HG03469 (cell line): ENCODE results near the gene UGGT2.
"Not testable (repeated sequence)": the region's sequence is repeated elsewhere in the genome, so short reads cannot be mapped to it uniquely, and the experiment has no call there.

Source experiments
- ATAC-seq: cut with Tn5 transposase; IDR thresholded peaks from one replicate; pipeline ENCODE4 v1.9.1; 2021; ENCODE audit warnings: mild to moderate bottlenecking, moderate library complexity, moderate number of reproducible peaks; ENCODE audit not compliant: unreplicated experiment

UGGT2 gene

DNA sequence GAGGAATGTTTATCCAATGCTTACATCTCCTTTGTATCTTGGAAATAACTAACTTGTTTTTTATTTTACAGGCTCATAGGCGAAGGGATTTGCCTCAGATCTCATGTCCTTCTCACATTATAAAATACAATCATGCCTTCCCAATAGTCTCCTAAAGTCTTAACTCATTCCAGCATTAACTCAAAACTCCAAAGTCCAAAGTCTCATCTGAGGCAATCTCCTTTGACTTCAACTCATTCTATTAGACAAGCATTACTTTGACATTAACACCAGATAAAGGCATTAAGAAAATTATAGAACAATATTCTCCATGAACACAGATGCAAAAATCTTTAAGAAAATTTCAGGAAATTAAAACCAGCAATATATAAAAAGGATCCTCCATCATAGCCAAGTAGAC, 238.7 kb downstream of the UGGT2 start:
- no peak for ATAC-seq

DNA sequence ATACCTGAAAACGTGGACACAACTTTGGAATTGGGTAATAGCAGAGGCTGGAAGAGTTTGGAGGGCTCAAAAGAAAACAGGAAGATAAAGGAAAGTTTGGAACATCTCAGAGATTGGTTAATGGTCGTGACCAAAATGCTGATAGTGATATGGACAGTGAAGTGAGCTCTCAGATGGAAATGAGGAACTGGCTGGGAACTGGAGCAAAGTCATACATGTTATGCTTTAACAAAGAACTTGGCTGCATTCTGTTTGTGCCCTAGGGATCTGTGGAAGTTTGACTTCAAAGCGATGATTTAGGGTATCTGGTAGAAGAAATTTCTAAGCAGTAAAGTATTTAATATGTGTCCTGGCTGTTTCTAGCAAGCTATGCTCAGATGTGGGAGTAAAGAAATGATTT, 240.1 kb downstream of the UGGT2 start:
- ATAC-seq = no peak

DNA sequence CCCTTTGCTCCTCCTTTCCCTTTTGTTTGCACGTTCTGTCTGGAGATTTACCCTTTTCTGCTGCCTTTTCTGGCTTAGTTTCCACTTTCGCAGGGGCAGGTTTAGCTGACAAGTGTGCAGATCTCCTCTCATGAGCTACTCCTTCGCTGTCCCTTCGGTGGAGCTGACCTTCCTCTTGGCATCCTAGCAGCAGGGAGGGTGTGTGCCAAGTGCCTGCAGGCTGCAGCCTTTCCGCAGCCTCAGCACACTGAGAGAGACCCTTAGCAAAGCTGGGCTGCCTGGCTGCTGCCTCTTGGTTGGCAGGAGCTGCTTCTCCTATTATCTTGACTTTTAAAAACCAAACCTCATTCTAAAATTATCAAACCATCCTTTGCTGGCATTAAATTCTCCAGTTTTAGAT, 243.8 kb downstream of the UGGT2 start:
- no peak for ATAC-seq

DNA sequence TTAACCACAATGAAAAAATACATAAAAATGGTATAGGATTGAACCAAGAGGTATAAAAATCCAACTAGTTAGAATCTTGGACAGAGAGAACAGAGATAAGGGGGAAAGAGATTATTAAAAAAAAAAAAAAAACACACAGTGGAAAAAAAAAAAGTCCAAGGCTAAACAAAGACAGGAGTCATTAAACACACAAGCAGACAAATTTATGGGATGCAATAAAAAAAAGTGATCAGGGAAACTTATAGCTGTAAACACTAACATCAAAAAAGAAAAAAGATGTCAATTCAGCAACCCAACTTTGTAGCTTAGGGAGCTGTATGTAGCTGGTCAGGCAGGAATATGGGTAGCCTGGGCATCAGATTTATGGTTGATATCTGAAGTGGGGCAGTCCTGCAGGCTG, 247.3 kb downstream of the UGGT2 start:
- ATAC-seq = no peak

DNA sequence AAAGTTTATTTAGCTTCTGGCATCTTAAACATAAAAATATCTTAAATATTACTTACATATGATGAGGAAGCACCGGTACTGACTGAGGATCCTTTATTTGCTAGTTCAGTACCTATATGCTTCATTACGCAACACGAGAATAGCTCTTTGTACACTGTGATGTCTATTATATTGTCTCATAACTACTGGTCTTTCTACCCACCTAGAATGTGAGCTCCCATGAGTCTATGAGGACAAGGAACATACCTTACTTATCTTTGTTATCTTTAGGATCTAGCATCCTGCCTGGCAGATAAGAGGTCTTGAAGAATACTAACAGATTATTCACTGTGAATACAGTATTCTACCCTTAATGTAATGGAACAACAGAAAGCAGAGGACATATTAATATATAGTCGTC, 251.4 kb downstream of the UGGT2 start:
- no peak for ATAC-seq

DNA sequence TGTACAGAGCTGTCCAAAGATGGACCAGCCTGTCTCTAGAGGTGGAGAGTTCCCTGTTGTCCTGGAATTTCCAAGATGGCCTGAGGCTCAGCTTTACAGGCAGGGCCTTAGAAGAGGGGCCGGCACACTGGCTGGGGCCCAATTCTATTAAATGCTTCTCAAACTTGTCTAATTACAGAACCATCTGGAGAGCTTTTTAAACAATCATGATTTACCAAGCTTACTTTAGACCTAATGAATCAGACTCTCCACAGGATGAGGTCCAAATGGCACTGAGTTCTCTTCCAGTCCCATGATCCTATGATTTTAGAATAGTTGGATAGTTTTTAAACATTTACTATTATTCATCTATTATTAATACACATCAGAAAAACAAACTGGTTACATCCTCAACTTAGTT, 252.8 kb downstream of the UGGT2 start:
- no peak for ATAC-seq

DNA sequence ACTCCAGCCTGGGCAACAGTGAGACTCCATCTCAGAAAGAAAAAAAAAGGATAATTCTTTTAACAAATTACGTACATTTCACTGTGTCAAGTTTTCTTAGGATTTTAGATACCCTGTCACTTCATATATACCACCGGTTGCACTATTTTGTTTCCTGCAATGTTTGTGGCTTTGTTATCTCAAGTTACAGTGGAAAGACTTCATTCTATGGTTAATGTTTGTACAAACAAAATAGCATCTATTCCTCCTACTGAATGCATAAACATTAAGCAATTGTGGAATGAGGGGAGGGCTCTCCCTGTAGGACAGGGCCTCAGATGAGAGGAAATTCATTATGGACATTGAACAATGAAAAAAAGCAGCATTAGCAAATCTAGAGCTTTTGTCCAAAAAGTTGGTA, 256.2 kb downstream of the UGGT2 start:
- ATAC-seq = no peak

DNA sequence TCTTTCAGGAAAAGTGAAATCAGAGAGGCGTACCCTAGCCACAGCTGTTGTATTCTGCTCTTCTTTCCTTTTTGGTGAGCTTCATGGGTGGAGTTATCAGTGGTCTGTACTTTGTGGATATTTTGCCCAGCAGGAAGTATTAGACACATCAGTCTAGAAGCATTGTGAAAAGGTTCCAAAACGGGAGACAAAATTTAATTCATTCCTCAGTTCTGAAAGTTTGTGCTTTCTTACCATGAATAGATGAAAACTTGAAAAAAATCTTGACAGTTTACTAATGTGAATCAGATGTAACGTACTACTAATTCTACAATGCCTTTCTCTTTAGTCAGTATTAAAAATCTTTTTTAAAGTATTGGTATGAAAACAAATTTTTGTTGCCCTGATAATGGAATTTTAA, 259.4 kb downstream of the UGGT2 start:
- ATAC-seq = no peak

DNA sequence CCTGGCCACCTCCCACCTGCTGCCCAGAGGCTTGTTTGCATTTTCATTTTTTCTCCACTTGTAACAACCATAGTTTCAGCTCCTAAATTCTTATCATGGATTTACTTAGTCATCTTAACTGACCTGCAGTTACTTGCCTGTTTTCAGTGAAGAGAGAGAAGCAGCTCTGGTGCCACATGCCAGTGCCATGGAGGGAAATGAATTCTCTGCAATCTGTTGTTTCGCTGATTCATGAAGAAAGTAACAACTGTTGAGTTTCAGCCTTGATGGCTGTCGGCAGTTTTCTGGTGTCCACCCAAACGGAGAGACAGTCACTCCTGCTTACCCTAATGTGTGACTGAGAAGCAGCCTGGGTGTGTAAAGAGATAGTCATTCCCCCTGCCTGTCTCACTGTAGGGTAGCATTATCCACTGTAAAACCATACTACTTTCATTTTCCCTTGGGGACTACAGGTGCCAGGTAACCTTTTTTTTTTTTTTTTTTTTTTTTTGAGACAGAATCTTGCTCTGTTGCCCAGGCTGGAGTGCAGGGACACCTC, 260.1 kb downstream of the UGGT2 start:
- no peak for ATAC-seq

DNA sequence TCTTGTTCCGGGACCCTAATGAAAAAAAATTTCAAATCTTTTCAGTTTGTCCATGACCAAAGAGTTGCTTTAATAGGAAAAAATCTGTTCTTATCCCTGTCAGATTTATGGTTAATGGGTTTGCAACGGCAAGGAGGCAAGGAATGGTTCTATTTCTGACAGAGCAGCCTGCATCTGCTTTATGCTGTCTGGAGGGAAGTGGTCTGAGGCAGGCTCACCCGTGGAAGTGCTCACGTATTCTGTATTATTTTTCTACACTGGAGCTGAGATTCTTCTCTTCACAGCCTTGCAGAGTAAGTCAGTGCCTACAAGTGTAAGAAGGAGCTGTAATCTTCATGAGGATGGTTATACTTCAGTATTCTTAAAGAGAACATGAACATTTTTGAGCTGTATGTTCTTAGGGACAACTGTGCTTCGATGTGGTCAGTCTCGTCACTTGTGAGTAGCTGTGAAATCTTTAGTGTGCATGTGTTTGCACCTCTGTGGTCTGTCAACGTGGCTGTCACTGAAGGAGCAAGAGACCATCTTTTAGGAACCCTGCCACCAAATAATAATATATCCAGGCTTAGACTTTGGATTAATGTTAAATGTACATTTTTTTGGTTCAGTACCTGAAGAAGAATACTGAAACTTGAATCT, 262.0 kb downstream of the UGGT2 start:
- no peak for ATAC-seq

DNA sequence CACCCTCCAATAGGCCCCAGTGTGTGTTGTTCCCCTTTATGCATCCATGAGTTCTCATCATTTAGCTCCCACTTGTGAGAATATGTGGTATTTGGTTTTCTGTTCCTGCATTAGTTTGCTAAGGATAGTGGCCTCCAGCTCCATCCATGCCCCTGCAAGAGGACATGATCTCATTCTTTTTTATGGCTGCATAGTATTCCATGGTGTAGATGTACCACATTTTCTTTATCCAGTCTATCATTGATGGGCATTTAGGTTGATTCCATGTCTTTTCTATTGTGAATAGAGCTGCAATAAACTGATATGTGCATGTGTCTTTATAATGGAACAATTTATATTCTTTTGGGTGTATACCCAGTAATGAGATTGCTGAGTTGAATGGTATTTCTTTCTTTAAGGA, 263.9 kb downstream of the UGGT2 start:
- ATAC-seq = not testable (repeated sequence)

DNA sequence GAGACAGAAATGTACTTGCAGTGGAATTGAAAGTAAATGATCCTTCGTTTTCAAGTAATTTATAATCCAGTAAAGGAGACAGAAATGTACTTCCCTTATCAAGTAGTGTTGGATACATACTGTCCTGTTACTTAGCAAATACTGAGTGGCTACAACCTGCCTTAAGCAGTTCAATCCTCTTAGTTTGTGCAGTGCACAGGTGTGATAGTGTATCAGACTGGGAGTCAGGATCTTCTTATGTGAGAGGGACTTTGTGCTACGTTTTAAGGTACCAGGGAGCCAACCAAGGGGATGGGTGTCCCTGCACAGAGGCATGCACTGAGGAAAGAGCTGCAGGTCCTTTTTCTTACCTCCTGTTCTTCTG, 265.1 kb downstream of the UGGT2 start:
- ATAC-seq = no peak

DNA sequence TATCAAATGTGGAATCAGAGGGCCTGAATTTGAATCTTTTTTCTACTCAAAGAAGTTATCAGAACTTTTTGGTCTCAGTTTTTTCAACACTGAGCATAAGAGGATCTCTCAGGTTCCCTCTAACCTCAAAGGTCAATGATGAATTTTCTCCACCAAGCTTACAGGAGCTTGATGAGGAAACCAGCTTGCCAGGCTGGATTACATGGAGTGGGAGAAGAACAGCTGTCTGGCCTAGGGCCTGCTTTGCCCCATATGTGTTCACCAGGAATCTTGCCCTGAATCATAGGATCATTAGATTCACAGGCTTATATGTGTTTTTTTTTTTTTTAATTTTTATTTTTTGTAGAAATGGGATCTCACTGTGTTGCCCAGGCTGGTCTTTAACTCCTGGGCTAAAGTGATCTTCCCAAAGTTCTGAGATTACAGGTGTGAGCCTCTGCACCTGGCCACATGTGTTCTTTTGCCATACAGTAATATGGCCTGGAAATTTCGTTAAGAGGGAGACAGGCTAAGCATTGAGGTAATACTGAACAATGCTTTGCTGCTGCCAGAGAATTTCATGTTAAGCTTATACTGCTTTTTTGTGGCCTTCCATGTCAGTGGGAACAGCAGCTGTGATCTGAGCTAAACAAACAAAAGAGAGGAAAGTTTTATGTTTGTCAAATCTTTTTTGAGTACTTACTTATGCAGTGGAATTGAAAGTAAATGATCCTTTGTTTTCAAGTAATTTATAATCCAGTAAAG, 265.7 kb downstream of the UGGT2 start:
- ATAC-seq = no peak

DNA sequence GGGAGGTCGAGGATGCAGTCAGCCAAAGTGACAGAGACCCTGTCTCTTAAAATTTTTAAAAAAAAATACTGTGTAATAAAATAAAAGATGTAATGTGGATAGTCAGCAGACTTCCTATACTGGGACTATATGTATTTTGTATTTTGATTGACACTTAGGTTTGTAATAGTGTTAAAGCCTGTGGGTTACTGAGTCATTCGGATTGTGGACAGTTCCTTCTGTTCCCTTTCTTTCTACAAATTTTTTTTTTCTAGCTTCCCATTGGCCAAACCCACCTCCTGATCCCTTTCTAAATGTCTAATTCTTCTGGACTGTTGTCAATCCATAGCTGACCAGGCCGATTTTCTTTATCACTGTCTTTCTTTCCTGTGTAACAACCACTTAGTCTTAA, 268.3 kb downstream of the UGGT2 start:
- ATAC-seq = no peak

DNA sequence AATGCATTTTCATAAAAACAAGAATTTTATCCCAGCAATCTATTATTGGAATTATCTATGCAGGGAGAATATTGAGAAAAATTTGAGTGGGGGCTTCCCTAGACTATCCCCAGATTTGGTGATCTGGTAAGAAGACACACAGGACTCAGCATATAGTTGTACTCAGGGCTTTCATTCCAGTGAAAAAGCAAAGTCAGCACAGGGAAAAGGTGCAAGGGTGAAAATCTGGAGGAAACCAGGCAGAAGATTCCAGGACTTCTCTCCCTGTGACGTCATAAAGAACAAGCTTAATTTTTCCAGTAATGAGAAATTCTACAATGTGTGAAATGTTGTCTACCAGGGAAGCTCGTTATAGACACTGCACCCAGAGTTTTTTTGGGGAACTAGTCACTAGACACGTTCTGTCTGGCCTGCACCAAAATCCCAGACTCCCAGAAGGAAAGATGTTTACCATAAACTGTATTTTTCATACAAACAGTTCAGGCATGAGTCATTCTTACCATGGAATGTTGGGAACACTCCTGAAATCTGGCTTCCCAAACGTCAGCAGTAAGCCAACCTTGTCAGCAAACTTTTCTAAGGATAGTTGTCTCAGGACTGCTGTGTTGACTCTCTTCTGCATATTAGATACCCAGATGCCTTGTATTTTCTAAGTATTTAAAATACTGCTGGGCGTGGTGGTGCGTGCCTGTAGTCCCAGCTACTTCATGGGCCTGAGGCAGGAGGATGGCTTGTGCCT, 268.9 kb downstream of the UGGT2 start:
- ATAC-seq = no peak

DNA sequence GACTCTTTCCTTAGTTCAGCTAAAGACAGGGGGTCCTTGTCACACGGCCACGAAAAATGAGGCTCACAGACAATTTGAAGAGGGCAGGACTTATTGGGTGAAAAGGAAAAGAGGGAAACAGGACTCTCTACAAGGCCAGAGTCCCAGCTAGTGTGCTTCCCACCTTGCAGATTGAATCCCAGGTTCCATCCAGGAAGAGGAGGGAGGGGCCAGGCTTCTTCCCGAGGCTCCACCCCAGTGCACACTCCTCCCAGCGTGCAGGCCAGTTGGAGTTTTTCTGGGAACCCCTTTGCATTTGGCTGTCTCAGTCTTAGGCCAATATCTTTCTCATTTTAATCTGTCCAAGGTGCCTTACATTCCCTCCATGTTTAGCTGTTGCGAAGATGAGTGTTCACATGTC, 269.5 kb downstream of the UGGT2 start:
- no peak for ATAC-seq

DNA sequence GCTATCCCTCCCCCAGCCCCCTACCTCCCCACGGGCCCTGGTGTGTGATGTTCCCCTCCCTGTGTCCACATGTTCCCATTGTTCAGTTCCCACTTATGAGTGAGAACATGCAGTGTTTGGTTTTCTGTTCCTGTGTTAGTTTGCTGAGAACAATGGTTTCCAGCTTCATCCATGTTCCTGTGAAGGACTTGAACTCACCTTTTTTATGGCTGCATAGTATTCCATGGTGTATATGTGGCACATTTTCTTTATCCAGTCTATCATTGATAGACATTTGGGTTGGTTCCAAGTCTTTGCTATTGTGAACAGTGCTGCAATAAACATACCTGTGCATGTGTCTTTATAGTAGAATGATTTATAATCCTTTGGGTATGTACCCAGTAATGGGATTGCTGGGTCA, 271.3 kb downstream of the UGGT2 start:
- ATAC-seq = not testable (repeated sequence)

DNA sequence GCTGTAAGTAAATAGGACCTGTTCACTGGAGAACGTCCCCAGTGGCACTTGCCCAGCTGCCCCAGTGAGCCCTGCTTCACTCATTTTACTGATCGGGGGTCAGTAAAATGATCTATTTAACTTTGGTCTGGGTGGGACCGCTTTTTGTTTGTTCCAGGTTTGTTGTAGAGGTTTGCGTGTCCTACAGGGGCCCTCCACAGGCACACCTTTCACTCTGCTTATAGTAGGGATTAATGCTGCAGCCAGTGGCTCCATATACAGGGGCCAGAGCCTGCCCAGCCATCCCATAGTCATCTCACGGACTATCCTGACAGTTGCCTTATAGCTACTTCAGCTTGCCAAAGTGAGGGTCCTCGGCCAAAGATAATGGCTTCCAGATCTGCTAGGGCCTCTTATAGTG, 272.2 kb downstream of the UGGT2 start:
- ATAC-seq = no peak

DNA sequence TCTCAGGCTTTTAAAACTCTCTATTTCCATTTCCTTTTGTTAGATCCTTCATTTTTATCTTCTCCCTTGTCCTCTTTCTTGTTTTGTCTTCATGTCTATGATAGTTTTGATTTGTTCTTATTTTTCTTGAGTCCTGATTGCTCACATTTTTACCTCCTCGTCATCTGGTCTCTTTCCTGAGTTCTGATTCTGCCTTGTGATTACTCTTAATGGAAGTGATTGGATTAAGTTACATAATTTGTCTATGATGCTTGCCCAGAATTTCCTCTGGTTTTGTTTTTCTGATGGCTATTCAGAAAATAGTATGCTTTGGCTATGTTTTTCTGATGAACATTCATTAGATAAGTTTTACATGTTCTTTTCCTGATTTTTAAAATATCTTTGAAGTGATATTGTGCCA, 273.7 kb downstream of the UGGT2 start:
- ATAC-seq = no peak

DNA sequence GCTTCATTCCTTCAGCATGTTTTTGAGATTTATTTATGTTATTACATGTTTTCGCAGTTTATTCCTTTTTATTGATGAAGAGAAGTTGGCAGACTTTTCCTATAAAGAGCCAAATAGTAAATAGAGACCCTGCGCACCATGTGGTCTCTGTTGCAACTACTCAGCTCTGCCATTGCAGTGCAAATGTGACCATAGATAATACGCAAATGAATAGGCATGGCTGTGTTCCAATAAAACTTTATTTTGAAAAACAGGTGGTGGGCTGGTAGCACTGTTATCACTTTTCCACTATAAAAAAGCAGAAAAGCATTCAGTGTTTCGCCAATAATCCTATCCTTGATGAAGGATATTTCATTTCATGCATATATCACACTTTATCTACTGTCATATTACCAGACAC, 281.3 kb downstream of the UGGT2 start:
- no peak for ATAC-seq

DNA sequence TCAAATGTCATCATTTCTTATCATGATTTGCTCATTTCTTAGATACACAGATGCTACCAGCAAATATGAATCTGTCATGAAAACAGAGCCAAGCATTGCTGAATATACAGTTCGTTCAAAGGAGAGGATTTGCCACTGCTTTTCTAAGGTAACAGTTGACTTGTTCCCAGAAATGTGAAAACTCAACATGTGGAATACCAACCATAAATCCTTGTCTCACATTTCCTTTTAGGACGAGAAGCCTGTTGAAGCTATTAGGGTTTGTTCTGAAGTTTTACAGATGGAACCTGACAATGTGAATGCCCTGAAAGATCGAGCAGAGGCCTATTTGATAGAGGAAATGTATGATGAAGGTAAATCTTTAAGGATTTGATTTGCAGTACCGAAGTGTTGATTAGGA, 289.6 kb downstream of the UGGT2 start:
- ATAC-seq = no peak

DNA sequence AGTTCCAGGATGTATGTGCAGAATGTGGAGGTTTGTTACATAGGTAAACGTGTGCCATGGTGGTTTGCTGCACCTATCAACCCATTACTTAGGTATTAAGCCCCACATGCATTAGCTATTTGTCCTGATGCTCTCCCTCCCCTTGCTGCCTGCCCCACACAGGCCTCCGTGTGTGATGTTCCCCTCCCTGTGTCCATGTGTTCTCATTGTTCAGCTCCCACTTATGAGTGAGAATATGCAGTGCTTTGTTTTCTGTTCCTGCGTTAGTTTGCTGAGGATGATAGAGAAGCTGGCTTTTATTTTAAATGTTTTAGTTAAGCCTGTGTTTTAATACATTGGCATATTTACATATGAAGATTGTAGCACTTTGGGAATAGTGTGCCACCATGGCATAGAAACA, 290.6 kb downstream of the UGGT2 start:
- not testable (repeated sequence) for ATAC-seq
